ENCODE results near the gene WNT9A.
"Not testable (repeated sequence)": the region's sequence is repeated elsewhere in the genome, so short reads cannot be mapped to it uniquely, and the experiment has no call there.

Gene WNT9A

DNA sequence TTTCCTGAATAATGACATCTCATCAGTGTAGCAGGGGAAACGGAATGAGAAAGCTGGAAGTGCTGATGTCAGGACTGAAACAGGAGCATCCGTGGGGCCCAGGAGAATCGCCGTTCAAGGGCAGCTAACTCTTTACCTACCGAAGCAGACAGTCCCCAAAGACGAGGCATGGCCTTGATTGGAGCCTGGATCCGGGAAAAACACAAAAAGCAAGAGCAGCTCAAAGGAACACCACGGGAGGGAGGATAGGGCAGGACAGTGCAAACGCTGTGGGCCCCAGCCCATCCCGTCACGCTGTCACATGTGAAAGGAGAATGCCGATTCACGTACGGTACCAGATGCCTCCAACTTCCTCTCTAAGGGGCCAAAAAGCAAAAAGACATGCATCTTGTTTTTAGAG lies 34.9 kb downstream of the WNT9A start:
- no peak for DNase-seq (ENCODE audit: low read depth in 2 of 2, low spot score in 1 of 2)

DNA sequence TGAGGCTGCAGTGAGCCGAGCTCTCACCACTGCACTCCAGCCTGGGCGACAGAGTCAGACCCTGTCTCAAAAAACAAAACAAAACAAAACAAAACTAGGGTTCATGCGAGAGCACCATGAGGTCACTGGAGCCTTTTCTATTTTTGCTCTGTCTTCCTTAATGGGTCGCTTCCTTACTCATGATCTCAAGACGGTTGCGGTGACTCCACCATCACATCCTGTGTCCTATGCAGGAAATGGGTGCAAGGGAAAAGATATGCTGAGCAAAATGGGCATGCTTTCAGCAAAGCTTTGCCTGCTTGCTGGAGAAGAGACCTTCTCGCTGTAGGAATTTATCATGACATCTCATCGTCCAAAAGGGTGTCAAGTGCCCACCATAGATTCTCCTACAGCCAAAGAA lies 36.4 kb downstream of the WNT9A start:
- DNase-seq (ENCODE audit: low read depth in 2 of 2, low spot score in 1 of 2): no peak

DNA sequence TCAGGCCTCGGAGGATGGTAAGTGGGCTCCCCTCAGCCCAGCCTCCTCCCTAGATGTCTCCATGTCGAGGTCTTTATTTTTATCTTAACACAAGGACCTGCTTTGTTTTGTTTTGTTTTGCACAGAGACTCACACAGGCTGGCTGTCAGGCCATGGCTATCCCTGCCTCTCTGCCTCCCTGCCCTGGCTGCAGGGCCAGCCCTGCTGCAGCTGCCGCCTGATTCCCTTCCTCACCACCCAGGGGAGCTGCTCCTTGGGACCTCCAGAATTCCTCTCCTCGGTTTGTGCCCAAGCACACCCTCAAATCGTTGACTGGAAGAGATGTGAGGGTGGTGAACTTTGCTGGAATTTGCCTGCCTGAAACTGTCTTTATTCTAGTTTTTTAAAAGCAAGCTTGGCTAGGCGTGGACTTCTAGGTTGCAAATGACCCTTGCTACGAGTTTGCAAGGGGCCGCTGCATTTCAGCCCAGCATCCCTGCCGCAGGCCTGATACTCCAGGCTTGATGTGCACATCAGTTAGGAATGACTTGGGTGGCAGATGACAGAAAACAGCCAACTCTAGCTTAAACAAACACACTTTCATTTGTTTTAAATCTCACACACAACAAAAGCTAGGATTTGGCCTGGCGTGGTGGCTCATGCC lies 37.1 kb downstream of the WNT9A start:
- DNase-seq (ENCODE audit: low read depth in 2 of 2, low spot score in 1 of 2): no peak

DNA sequence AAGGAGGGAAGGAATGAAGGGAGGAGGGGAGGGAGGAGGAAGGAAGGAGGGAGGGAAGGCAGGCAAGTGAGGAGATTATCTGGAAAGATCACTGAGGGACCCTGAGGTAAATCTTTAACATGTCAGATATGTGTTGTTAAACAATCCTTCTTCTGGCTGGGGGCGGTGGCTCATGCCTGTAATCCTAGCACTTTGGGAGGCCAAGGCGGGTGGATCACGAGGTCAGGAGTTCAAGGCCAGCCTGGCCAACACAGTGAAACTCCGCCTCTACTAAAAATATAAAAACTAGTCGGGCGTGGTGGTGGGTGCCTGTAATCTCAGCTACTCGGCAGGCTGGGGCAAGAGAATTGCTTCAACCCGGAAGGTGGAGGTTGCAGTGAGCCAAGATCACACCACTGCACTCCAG lies 37.8 kb downstream of the WNT9A start:
- not testable (repeated sequence) for DNase-seq (ENCODE audit: low read depth in 2 of 2, low spot score in 1 of 2)

DNA sequence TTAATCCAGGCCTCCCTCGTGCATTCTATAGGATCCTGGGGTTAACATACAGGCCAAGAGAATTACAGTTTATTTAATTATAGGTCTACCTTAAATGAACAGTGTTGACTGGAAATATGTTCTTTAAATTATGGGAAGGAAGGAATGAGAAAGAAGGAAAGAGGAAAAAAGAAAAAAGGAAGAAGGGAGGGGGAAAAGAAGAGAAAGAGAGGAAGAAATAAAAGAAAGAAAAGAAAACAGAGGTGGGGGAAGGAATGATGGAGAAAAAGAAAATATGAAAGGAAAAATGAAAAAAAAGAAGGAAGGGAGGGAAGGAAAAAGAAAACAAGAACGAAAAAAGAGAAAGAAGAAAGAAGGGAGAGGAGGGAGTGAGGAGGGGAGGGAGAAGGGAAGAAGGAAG lies 38.5 kb downstream of the WNT9A start:
- no peak for DNase-seq (ENCODE audit: low read depth in 2 of 2, low spot score in 1 of 2)

DNA sequence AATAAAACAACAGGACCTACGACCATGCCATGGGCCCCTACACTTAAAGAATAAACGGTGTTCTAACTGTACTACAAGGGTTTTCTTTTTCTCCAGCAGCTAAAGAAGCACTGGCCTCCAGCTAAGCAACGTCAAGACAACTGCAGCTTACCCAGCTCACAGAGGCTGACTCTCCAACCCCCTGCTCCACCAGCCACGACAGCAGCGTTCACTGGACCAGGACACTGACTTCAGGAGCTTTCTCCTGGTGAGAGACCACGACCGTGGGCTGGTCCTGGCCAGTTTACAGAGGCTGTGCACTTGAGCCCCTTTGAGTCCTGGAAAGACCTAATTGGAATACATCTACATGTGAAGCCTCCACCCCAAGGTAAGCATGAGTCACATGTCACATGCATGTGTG lies 39.4 kb downstream of the WNT9A start:
- DNase-seq (ENCODE audit: low read depth in 2 of 2, low spot score in 1 of 2): no peak

DNA sequence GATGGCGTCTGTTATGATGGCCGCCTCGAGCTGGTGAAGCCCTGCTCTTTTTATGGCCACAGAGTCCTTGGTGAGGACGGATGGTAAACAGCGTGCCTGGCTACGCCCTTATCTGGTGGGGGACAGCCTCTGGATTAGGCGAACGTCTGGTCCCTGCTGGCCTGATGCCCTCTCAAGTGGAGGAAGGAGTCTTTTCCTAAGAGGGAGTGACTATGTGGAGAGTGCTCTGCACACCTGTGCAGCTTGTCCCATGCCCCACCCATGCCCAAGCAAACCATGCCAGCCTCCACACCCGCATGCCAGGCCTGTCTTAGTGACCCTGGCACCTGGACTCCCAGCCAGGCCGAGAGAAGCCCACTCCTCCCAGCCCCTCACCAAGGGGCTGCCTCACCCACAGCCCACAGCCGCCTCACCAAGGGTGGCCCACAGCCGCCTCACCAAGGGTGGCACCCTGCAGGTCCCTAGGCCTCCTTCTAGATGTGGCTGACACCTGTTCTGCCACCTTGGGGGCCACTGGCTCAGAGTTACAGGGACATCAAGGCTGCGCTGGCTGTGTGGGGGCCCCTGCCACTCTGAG lies 40.2 kb downstream of the WNT9A start:
- no peak for DNase-seq (ENCODE audit: low read depth in 2 of 2, low spot score in 1 of 2)

DNA sequence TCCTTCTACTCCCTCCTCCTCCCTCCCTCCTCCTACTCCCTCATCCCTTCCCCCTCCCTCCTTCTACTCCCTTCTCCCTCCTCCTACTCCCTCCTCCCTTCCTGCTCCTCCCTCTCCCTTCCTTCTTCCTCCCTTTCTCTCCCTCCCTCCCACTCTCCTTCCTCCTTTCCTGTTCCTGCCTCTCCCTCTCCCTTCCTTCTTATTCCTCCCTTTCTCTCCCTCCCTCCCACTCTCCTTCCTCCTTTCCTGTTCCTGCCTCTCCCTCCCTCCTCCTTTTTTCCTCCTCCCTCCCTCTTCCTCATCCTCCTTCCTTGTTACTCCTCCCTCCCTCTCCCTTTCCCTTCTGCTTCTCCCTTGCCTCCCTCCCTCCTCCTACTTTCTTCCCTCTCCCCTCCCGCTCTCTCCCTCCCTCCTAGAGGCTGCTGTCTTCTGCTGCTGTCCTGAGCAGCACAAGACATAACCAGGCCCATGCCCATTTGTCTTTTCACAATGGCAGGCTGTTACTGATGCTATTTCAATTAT lies 41.1 kb downstream of the WNT9A start:
- DNase-seq (ENCODE audit: low read depth in 2 of 2, low spot score in 1 of 2): no peak

DNA sequence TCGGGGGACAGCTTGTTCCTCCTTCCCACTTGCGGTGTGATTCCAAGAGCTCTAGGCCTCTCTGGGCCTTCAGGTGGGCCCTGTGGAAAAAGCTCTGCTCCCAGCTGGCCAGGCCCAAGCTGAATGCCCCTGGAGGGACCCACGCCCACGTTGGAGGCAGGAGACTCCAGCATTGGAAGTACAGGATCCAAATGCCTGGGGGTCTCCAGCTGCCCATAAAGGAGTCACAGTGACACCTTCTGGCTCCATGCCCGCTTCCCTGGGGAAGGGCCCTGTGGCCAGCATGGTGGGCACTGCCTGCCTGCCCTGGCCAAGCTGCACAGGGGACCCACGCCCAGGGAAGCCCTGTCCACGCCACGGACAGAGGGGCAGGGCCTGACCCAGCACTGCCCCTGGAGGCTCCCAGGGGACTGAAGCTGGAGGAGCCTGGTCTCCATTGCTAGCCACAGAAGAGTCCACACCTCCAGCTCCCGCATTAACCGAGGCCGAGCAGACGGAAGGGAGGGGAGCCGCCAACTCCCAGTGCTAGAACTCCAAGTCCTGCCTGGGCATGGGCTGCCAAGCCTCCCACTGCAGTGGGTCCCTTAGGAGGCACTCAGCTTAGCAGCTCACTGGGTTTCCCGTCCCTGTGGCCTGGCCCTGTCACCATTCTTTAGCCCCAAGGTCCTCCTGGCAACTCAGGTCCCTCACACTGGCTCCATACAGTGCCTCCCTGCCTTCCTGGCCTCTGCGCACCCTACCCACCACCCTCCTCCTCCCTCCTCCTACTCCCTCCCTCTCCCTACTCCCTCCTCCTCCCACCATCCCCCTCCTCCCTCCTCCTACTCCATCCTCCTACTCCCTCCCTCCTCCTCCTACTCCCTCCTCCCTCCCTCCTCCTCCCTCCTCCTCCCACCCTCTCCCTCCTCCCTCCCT lies 41.9 kb downstream of the WNT9A start:
- DNase-seq (ENCODE audit: low read depth in 2 of 2, low spot score in 1 of 2): no peak

DNA sequence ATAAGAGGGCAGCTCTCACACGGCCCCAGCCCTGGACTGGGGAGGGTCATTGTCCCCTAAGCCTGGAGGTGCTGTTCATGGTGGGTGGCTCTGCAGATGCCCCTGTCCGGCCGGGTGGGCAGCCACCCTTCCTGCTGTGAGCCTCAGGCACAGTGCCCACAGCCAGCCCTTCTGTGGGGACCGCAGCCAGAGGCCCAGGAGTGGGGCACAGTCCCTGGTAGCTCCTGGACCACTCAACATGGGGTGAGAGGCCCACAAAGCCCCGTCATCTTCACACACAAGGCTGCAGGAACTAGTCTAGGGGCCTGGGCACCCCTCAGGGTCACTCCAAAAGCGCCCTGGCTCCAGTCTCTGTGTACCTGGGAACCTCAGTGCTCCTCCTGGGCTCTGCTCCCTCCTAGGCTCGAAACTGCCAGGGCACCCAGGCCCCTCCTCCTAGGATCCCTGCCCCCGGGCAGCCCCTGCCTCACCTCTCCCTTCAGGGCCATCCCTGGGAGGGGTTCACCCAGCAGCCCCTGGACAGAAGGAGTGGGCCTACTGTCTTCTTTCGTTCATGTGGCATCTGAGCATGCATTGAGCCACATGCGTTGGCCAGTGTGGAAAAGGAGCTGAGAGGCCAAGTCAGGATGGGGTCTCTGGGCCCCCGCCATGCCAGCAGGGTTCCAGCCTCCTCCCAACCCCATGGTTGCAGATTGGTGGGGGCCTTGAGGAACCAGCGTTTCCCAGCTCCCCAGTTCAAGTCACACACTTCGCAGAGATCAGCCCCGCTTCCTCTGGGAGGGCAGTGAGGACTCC lies 43.0 kb downstream of the WNT9A start:
- DNase-seq (ENCODE audit: low read depth in 2 of 2, low spot score in 1 of 2): no peak

DNA sequence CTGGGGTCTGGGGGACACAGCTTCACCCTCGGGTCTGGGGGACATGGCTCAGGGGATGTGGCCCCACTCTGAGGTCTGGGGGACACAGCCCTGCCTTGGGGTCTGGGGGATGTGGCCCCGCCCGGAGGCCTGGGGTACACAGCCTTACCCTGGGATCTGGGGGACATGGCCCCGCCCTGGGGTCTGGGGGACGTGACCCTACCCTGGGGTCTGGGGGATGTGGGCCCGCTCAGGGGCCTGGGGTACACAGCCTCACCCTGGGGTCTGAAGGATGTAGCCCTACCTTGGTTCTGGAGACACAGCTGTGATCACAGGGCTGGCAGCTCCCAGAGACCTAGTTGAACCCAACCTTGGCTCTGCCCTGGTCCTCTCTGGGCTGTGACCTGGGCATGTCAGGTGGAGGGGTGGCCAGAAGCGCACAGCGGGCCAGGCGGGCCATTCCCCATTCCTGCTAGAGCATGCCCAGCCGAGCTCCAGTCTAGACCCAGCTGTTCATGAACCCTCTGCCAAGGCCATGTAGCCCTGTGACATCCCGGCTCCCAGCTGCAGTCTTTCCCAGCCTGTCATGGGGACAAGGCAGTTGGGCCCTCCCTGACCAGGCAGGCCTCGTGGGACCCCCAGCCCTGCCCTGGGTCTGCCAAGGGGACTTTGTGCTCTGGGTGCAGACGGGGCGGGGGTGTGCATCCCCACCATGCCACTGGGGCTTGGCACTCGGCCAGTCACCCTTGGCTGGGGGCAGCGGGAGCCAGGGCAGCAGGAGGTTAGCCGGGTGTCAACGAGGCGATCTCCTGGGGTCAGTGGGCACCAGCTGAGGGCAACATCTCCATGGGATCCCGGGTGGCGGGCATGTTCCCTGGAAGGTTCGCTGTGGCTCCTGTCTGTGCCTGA lies 43.9 kb downstream of the WNT9A start:
- DNase-seq (ENCODE audit: low read depth in 2 of 2, low spot score in 1 of 2): no peak

DNA sequence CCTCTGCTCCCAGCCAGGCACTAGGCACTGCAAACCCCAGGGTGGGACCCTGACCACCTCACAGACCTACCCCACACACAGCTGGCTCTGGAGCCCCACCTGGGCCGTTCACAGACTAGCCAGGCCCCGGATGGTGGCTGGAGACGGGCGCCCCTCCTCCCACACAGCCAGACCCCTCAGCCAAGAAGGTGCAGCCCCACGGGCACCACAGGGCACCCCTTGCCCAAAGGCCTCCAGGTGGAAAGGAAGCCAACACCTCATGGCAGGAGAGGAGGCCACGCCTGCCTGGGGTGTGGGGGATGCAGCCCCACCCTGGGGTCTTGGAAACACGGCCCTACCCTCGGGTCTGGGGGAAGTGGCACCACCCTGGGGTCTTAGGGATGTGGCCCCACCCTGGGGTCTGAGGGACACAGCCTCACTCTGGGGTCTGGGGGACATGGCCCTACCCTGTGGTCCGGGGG lies 44.6 kb downstream of the WNT9A start:
- no peak for DNase-seq (ENCODE audit: low read depth in 2 of 2, low spot score in 1 of 2)

DNA sequence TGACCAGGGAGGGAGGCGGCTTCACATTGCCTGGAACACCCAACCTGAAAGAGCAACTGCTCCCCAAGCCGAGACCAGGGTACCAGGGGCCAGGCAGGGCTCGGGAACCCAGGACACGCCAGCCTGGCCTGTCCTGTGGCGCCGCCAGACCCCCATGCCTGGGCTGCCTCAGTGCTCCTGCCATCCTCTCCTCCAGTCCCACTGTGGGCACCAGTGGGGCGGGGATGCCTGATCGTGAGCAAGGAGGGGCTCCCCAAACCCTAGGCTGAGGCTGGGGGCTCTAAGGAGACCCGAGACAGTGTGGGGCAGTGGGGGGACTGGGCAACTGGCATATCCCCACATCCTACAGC lies 45.1 kb downstream of the WNT9A start:
- DNase-seq (ENCODE audit: low read depth in 2 of 2, low spot score in 1 of 2): no peak

DNA sequence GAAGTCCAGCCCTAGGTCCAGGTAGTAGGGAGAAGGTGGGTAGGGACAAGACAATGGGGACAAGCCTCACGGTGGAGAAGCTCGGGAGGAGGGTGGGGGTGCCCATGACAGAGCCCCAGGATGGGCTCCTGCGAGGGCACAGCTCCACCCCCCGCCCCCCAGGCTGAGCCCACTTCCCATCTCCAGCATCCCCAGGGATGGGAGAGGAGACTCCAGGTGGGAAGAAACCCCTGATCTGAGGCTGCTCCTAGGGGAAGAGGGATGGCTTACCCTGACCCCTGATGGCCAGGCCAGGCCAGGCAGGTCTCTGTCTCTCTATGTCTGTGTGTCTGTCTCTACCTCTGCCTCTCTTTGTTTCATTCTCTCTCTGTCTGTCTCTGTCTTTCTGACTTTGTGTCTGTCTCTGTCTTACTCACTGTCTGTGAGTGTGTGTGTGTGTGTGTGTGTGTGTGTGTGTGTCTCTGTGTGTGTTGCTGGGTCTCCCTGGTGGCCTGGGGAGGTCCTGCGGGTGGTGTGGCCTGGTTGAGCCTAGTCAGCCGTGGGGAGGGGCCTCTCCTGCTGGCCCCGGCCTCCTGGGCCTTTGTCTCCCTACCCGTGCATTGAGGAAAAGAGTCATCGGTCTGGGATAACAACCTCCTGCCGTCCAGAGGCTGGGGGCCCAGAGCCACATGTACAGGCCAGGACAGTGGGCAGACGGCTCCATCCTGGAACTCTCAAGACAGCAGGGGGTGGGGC lies 45.7 kb downstream of the WNT9A start:
- no peak for DNase-seq (ENCODE audit: low read depth in 2 of 2, low spot score in 1 of 2)

DNA sequence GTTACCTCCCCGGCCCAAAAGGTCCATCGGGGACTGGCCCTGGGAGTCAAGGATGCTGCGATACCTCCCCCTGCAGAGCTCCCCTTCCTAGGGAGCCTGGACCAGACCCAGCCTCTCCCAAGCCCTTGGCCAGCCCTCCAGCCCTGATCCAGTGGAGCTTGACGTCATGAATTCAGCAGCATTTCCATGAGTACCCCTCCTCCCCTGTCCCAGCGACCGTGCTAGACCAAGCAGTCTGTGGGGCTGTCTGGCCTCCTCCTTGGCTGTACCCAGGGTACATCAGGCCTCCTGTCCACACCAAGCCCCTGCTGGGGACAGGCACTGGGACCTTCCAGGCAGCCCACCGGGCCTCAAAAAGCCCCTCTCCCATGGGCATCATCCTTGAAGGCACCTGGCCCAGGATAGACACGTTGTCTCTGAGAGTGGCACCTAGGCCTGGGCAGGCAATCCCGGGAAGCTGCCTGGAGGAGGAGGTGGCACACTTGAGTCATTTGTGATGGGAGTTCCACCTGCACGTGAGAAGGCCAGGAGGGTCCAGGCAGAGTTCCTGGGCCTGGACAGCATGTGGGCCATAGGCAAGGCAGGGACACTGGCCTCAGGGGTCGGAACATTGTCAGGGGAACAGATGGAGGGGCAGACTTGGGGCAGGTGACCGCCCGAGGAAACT lies 46.4 kb downstream of the WNT9A start:
- DNase-seq (ENCODE audit: low read depth in 2 of 2, low spot score in 1 of 2): no peak

DNA sequence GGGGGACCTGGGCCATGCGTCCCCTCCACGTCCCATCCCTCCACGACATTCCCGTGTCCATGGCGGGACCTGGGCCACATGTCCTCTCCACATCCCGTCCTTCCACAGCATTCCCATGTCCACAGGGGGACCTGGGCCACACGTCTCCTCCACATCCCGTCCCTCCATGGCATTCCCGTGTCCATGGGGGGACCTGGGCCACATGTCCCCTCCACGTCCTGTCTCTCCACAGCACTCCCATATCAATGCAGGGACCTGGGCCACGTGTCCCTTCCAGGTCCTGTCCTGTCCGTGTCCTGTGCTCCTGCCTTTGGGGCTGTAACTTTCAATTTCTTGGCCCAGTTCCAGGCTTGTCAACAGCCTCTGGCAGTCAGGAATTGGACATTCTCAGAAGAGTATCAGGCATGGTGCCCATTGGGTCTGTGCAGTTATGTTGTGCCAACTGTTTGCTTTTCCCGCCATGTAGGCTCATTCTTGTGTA lies 47.1 kb downstream of the WNT9A start:
- DNase-seq (ENCODE audit: low read depth in 2 of 2, low spot score in 1 of 2): no peak

DNA sequence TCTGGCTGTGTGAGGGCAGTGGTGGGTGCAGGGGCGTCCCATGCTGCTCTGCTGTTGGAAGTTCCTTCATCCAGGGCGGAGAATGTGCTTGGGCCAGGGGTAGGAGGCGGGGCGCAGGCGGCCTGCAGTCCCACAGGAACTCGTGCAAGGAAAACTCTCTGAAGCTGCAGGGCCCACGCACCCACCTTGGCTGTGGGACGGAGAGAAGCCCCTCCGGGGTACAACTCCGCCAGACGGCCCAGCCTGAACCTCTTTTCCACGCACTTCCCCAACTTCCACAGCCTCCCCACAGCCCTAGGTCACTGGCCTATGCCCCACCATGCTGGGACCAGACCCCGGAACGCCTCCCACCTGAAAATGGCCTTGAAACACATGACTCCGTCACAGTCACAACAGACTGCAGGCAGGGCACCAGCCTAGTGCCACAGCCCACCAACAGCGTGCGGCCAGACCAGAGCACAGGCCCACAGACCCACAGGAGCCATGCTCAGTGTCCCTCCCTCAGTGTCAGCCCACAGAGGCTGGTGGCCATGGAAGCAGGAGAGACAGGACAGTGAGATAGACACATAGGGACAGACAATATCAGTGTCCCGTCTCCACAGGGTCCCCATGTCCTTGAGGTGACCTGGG lies 47.8 kb downstream of the WNT9A start:
- no peak for DNase-seq (ENCODE audit: low read depth in 2 of 2, low spot score in 1 of 2)

DNA sequence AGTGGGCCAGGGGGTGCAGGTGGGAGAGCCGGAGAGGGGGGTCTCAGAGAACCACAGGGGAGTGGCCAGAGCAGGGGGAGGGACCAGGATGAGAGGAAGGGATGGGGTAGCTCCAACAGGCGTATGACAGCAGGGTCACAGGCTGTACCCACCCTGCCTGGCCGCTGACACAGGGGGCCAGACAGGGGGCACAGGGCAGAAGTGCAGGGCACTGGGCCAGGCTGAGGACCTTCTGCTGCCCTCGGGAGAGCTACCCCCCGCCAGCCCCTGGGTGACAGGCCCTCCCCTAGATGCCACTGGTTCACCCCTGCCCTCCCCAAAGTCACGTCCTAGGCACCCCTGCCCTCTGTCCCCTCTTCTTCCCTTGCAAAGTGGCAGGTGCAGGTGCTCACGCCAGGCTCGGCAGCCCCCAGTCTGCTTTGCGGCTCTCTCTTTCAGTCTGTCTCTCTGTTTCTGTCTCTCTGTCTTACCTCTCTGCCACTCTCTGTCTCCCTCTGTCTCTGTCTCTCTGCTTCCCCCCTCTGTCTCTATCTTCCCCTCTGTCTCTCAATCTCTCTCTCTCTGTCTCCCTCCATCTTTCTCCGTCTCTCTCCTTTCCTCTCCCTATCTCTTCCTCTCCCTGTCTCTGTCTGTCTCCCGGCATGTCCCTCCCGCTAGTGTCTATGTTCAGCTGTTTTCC lies 48.5 kb downstream of the WNT9A start:
- no peak for DNase-seq (ENCODE audit: low read depth in 2 of 2, low spot score in 1 of 2)
